ENCODE data around the gene UBE2Q1.

- TF ChIP-seq, protein P1, sequence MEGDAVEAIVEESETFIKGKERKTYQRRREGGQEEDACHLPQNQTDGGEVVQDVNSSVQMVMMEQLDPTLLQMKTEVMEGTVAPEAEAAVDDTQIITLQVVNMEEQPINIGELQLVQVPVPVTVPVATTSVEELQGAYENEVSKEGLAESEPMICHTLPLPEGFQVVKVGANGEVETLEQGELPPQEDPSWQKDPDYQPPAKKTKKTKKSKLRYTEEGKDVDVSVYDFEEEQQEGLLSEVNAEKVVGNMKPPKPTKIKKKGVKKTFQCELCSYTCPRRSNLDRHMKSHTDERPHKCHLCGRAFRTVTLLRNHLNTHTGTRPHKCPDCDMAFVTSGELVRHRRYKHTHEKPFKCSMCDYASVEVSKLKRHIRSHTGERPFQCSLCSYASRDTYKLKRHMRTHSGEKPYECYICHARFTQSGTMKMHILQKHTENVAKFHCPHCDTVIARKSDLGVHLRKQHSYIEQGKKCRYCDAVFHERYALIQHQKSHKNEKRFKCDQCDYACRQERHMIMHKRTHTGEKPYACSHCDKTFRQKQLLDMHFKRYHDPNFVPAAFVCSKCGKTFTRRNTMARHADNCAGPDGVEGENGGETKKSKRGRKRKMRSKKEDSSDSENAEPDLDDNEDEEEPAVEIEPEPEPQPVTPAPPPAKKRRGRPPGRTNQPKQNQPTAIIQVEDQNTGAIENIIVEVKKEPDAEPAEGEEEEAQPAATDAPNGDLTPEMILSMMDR (IDR thresholded peaks at IDR 0.05), result no peak
- TF ChIP-seq POLR2A (IDR thresholded peaks at IDR 0.05) (no peak), EP300 (IDR thresholded peaks at IDR 0.05) (no peak)
These were observed 56.9 kb downstream of the UBE2Q1 start for GRCh38 chr1:154501423-154502065.
